Activated T-helper 17 cell treated with anti-CD3 and anti-CD28 coated beads, Interleukin-2, amount 50 U/mL, for 72 hours (primary cell): ENCODE data around the gene NALF2. TPM values are rescaled to one million over a fixed set of nuclear protein-coding genes. Genes with fewer than 3 reads are reported as not detected.
A peak's percentile ranks its signal among the peaks of the same experiment; 100 is the strongest.

Experiments used
- ATAC-seq: fragments of 150-1000 bp; cut with Tn5 transposase; replicated peaks from 2 replicates; pipeline ENCODE4 v1.10.0; 2021; ENCODE audit warnings: mild to moderate bottlenecking, moderate library complexity
- H3K27ac Mint-ChIP-seq: one replicate; pipeline ENCODE4 v1.8.0; 2022; ENCODE audit warnings: mixed read lengths
- H3K27me3 Mint-ChIP-seq: one replicate; pipeline ENCODE4 v1.8.0; 2022; ENCODE audit warnings: mixed read lengths
- H3K36me3 Mint-ChIP-seq: one replicate; pipeline ENCODE4 v1.8.0; 2022; ENCODE audit warnings: low read depth, mild to moderate bottlenecking, mixed read lengths
- H3K4me1 Mint-ChIP-seq: one replicate; pipeline ENCODE4 v1.8.0; 2022; ENCODE audit warnings: mixed read lengths
- H3K4me3 Mint-ChIP-seq: one replicate; pipeline ENCODE4 v1.8.0; 2022; ENCODE audit warnings: mild to moderate bottlenecking, mixed read lengths
- H3K9me3 Mint-ChIP-seq: one replicate; pipeline ENCODE4 v1.8.0; 2022; ENCODE audit warnings: mixed read lengths
- total RNA-seq, 2 donors: library from RNA; stranded (reverse); gene quantifications; one replicate each; pipeline ENCODE4 v1.2.3, GENCODE V29; 2022

The NALF2 gene
- total RNA-seq, 2 donors from 2014 or later = 0.32 to 0.45 TPM

- peaks cover 5% of the 10 kb centered on the region for H3K4me1 Mint-ChIP-seq
- no peak overlapping the region for H3K27ac Mint-ChIP-seq
- no peak overlapping the region for H3K4me3 Mint-ChIP-seq
- H3K36me3 Mint-ChIP-seq = no peaks in the 10 kb centered on the region
- peaks cover 20% of the 10 kb centered on the region for H3K27me3 Mint-ChIP-seq
- H3K9me3 Mint-ChIP-seq = no peaks in the 10 kb centered on the region
- no peak for ATAC-seq
These were observed 3.3 kb downstream of the NALF2 start for GRCh38 chrX:69507500-69507789.

DNA sequence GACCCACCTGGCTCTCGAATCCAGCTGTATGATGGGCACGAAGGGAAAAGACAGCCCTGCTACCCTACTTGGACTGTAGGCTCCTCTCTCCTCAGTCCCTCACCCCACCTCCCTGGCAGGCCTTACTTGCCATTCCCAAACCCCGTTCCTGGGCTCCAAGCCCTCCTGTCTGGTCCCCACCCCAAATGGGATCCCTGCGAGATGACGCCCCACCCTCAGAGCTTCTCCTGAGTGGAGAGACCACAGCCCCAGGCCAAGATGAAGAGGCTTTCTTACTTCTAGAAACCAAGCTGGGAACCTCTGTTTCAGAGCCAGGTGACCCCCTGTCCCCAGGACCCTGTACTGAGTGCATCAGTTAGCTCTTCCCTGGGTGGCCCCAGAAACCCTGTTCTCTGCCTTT, 4.5 kb downstream of the NALF2 start:
- Mint-ChIP-seq H3K9me3 (no peaks in the 10 kb centered on the region), H3K27me3 (peaks cover 18% of the 10 kb centered on the region), H3K27ac (no peak overlapping the region), H3K36me3 (no peaks in the 10 kb centered on the region), H3K4me3 (no peak overlapping the region), H3K4me1 (peaks cover 5% of the 10 kb centered on the region)
- ATAC-seq = no peak

DNA sequence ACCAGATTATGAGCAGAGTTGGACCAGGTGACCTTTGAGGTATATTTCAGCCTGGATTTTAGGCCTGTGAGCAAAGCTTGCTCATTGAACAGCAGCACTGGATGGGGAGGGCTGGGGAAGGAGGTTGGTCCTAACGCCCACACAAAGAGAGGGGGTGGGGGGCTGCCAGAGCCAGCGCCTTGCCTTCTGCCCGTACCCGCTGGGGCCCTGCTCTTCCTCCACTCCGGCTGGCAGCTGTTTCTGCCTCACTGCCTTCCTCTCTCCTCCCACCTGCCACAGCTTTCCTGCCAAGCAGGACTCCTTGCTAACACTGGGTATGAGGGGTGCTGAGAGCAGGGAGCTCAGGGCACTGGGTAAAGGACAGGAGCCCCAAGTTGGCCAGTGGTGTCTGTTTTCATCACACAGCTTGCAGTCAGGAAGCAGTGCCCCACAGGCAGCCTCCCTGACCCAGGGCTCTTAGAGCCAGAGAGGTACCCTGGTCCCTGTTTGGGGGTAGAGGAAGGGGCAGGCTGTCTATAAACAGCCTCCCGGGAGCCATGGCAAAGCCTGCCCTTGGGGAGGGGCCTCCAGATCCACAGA, 6.1 kb downstream of the NALF2 start:
- H3K4me1 Mint-ChIP-seq = peaks cover 5% of the 10 kb centered on the region
- H3K36me3 Mint-ChIP-seq = no peaks in the 10 kb centered on the region
- H3K9me3 Mint-ChIP-seq = no peaks in the 10 kb centered on the region
- H3K4me3 Mint-ChIP-seq = no peak overlapping the region
- H3K27me3 Mint-ChIP-seq = peaks cover 18% of the 10 kb centered on the region
- H3K27ac Mint-ChIP-seq = no peak overlapping the region
- ATAC-seq = no peak

DNA sequence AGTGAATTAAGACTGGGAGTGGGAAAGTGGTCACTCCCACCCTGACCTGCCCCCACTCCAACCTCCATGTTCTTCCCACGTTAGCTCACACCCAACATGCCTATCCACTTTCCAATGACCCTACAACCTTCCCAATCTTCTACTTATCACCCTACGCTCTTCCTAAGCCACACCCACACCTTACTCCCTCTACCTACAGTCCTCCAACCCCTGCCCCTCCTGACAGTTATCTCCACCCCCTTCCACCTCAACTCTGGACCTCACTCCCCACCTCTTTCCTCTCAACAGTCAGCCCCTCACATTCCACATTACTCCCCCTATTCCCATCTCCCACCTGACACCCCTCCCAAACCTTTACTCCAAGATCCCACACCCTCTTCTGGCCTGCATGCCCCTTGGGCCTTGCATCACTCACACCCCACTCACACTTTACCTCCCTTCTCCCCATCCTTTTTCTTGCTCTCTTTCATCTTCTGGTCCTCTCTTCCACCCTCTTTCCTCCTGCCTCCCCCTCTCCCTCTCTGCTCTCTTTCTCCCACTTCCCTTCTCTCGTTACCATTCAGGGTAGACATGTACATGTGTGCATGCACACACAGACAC, 6.9 kb downstream of the NALF2 start:
- ATAC-seq = no peak
- no peaks in the 10 kb centered on the region for H3K9me3 Mint-ChIP-seq
- peaks cover 5% of the 10 kb centered on the region for H3K4me1 Mint-ChIP-seq
- no peaks in the 10 kb centered on the region for H3K36me3 Mint-ChIP-seq
- no peak overlapping the region for H3K27ac Mint-ChIP-seq
- peaks cover 18% of the 10 kb centered on the region for H3K27me3 Mint-ChIP-seq
- no peak overlapping the region for H3K4me3 Mint-ChIP-seq

DNA sequence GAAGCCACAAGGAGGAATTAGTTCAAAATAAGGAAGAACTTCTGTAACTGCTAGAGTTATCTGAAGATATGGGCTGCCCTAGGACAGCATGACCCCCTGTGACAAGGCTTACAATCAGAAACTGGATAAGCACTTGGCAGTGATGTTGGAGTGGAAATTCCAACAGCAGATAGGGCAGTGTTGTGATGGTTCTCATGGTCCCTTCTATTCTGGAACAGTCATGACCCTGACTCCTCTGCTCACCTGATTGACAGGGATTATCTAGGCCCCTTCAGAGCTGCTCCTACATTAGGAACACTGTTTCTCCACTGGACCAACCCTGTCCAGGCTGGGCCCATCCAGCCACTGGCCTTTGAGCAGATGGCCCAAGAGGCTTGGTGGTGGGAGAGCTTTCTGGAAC, 17.9 kb downstream of the NALF2 start:
- Mint-ChIP-seq H3K4me1 (no peaks in the 10 kb centered on the region), H3K27me3 (peaks cover 23% of the 10 kb centered on the region), H3K4me3 (no peak overlapping the region), H3K36me3 (no peaks in the 10 kb centered on the region), H3K27ac (no peak overlapping the region), H3K9me3 (no peaks in the 10 kb centered on the region)
- no peak for ATAC-seq

DNA sequence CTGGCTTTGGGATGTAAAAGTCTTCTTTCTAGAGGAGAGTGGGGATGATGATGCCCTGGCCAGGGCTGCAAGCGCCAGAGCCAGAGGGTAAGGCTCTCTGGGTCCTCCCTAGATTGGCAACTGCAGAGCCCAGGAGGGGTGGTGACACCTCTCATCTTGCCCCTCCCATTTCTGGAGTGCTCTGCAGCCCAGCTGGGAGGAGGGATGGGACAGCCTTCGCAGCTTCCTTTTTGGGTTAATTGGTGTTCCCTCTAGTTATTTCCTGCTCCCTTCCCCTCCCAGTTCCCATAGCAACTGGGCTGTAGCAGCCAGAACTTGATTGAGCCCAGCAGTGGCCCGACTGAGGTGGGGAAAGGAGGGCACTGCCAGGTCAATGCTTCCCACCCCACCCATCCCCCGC, 19.2 kb downstream of the NALF2 start:
- no peak overlapping the region for H3K4me3 Mint-ChIP-seq
- peaks cover 23% of the 10 kb centered on the region for H3K27me3 Mint-ChIP-seq
- H3K4me1 Mint-ChIP-seq = no peaks in the 10 kb centered on the region
- no peak for ATAC-seq
- H3K9me3 Mint-ChIP-seq = no peaks in the 10 kb centered on the region
- H3K36me3 Mint-ChIP-seq = no peaks in the 10 kb centered on the region
- no peak overlapping the region for H3K27ac Mint-ChIP-seq

DNA sequence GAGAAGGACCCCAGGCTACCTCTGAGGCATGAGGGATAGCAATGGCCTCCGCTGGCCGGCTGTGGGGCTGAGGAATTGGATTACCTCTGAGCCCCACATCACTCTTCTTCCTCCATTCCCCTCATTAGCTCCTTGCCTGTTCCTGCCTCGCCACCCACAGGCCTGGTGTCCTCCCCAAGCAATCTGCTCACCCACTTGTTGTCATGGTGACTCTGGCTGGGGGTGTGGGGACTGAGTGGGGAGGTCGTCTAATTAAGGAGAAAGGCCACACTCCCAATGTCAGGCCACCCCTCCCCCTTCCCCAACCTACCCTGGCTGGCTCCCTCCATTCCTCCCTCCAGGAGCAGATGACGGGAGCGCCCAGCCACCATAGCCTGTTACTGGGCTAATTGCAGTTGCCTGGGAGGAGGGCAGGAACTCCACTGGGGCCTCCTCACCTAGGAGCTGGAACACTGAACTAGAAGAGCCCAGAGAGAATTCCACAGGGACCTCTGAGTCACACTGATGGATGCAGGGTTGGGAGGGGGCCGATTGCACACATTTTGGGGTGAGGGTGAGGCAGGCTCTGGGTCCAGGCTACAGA, 20.7 kb downstream of the NALF2 start:
- H3K9me3 Mint-ChIP-seq = no peaks in the 10 kb centered on the region
- no peak overlapping the region for H3K4me3 Mint-ChIP-seq
- no peak for ATAC-seq
- H3K27ac Mint-ChIP-seq = no peak overlapping the region
- no peaks in the 10 kb centered on the region for H3K36me3 Mint-ChIP-seq
- no peaks in the 10 kb centered on the region for H3K4me1 Mint-ChIP-seq
- H3K27me3 Mint-ChIP-seq = peaks cover 23% of the 10 kb centered on the region

DNA sequence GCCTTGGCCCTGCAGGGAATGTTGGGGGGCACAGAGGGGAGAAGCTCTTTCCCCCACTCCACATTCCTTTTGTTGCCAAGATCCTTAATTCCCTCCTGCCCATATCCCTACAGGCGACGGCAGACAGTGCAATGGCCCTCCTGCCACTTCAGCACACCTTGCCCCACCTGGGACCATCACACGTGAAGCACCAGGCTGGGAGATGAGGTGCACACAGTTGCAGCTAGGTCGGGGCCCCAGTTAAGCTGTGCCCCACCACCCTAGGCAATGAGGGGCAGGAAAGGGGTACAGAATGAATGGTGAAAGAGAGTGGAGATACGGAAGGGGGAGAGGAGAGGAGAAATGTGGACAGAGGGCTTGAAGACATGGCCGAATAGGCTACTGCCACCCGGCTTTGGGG, 26.2 kb downstream of the NALF2 start:
- Mint-ChIP-seq H3K9me3 (no peaks in the 10 kb centered on the region), H3K36me3 (no peaks in the 10 kb centered on the region), H3K4me1 (no peaks in the 10 kb centered on the region), H3K4me3 (no peak overlapping the region), H3K27ac (no peak overlapping the region), H3K27me3 (peaks cover 16% of the 10 kb centered on the region)
- no peak for ATAC-seq

GRCh38 chrX:69531031-69531755, 27.1 kb downstream of the NALF2 start:
- Mint-ChIP-seq H3K27me3 (peaks cover 11% of the 10 kb centered on the region), H3K4me1 (no peaks in the 10 kb centered on the region), H3K9me3 (no peaks in the 10 kb centered on the region), H3K4me3 (no peak overlapping the region), H3K36me3 (no peaks in the 10 kb centered on the region), H3K27ac (no peak overlapping the region)
- ATAC-seq = no peak

GRCh38 chrX:69535661-69536060, 31.5 kb downstream of the NALF2 start:
- H3K4me3 Mint-ChIP-seq = no peak overlapping the region
- no peaks in the 10 kb centered on the region for H3K9me3 Mint-ChIP-seq
- peaks cover 12% of the 10 kb centered on the region for H3K4me1 Mint-ChIP-seq
- no peaks in the 10 kb centered on the region for H3K36me3 Mint-ChIP-seq
- no peak overlapping the region for H3K27ac Mint-ChIP-seq
- peaks cover 3% of the 10 kb centered on the region for H3K27me3 Mint-ChIP-seq
- ATAC-seq = no peak

DNA sequence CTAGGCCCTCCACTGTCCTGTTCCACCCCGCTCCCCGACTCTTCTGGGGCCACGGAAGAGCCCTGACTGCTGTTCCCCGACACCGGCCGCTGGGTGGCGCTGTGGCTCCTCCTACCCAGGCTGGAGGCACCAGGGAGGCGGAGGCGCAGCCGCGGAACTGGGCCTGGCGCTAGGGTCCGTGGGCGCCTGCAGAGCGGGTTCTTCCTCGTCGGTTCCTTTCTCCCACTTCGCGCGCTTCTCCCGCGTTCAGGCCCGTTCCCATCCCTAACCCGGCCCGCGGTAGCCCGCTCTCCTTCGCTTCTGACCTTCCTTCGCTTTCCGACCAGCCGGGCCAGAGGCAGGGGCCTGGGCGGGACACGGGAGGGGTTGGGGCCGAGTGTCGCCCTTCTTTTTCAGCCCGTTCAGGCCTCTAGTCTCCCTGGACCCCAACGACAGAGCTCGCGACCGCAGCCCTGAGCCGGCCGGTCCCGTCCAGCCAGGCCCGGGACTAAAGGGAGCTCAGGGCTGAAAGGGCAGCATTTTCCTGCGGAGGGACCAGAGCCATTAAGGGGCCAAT, 34.3 kb downstream of the NALF2 start:
- peaks cover 3% of the 10 kb centered on the region for H3K27me3 Mint-ChIP-seq
- H3K27ac Mint-ChIP-seq = no peak overlapping the region
- peak; percentile 94 for ATAC-seq
- no peaks in the 10 kb centered on the region for H3K36me3 Mint-ChIP-seq
- peaks cover 12% of the 10 kb centered on the region for H3K4me1 Mint-ChIP-seq
- H3K9me3 Mint-ChIP-seq = no peaks in the 10 kb centered on the region
- H3K4me3 Mint-ChIP-seq = peak overlapping the region; percentile 66

- Mint-ChIP-seq H3K4me1 (peaks cover 12% of the 10 kb centered on the region), H3K9me3 (no peaks in the 10 kb centered on the region), H3K27ac (peak overlapping the region; percentile 78), H3K4me3 (peak overlapping the region; percentile 66), H3K36me3 (no peaks in the 10 kb centered on the region), H3K27me3 (peaks cover 3% of the 10 kb centered on the region)
- ATAC-seq = peak; percentile 33
These were observed 35.3 kb downstream of the NALF2 start for GRCh38 chrX:69539437-69539836.

GRCh38 chrX:69541956-69542355, 37.8 kb downstream of the NALF2 start:
- Mint-ChIP-seq H3K27ac (no peak overlapping the region), H3K36me3 (no peaks in the 10 kb centered on the region), H3K27me3 (no peaks in the 10 kb centered on the region), H3K4me1 (peaks cover 12% of the 10 kb centered on the region), H3K4me3 (no peak overlapping the region), H3K9me3 (no peaks in the 10 kb centered on the region)
- ATAC-seq = no peak

GRCh38 chrX:69543572-69543971, 39.4 kb downstream of the NALF2 start:
- no peak overlapping the region for H3K27ac Mint-ChIP-seq
- no peaks in the 10 kb centered on the region for H3K9me3 Mint-ChIP-seq
- ATAC-seq = no peak
- H3K27me3 Mint-ChIP-seq = no peaks in the 10 kb centered on the region
- no peak overlapping the region for H3K4me3 Mint-ChIP-seq
- H3K36me3 Mint-ChIP-seq = no peaks in the 10 kb centered on the region
- peaks cover 12% of the 10 kb centered on the region for H3K4me1 Mint-ChIP-seq

- no peak for ATAC-seq
- Mint-ChIP-seq H3K36me3 (no peaks in the 10 kb centered on the region), H3K9me3 (no peaks in the 10 kb centered on the region), H3K27me3 (no peaks in the 10 kb centered on the region), H3K4me1 (no peaks in the 10 kb centered on the region), H3K4me3 (no peak overlapping the region), H3K27ac (no peak overlapping the region)
These were observed 42.3 kb downstream of the NALF2 start for GRCh38 chrX:69546417-69546816.
